HG03521 (cell line): Measurements from ENCODE around the gene MITF.
"Not testable (repeated sequence)": the region's sequence is repeated elsewhere in the genome, so short reads cannot be mapped to it uniquely, and the experiment has no call there.

Experiments
- ATAC-seq: cut with Tn5 transposase; IDR thresholded peaks from one replicate; pipeline ENCODE4 v1.9.1; 2021; ENCODE audit warnings: mild to moderate bottlenecking, moderate library complexity; ENCODE audit not compliant: unreplicated experiment

The MITF gene

GRCh38 chr3:69902386-69902785 is 163.1 kb downstream of the MITF start:
- ATAC-seq = no peak

- no peak for ATAC-seq
Measured at GRCh38 chr3:69906351-69906966, 167.2 kb downstream of the MITF start.

DNA sequence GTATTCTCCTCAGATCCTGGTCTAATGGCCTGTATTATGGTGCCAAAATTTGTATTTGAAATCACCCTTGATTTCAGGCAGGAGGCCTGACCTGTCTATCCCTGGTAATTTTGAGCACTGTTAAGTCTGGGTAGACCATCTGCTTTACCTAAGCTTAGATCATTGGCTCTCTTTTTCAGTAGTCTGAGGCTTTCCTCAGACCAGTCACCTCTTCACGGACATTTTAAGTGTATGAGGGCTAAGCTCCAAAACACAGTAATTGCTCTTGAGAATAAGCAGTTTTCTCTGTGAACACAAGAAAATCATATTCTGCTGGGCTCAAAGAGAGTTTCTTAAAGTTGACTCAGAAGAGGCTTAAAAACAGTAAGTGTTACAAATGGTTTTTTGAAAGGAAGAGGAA is 168.3 kb downstream of the MITF start:
- ATAC-seq = no peak

- ATAC-seq = not testable (repeated sequence)
Measured at GRCh38 chr3:69909859-69910258, 170.6 kb downstream of the MITF start.

DNA sequence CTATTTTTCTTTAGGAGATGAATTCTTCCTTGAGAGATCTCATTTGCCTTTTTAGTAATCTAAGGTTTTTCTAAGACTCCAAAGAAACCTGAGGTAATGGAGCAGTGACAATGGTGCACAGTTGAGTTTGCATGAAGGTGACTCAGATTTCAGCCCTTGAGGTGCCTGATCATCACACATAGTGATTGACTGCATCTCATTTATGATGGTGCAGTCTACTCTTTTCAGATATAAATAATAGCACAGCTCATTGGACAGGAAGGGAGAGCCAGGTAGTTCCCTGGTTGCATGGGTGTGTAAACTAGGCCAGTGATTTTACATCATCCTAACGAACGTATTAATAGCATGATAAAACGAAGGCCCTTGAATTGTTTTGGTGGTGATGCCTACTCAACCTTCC is 174.2 kb downstream of the MITF start:
- ATAC-seq = no peak

DNA sequence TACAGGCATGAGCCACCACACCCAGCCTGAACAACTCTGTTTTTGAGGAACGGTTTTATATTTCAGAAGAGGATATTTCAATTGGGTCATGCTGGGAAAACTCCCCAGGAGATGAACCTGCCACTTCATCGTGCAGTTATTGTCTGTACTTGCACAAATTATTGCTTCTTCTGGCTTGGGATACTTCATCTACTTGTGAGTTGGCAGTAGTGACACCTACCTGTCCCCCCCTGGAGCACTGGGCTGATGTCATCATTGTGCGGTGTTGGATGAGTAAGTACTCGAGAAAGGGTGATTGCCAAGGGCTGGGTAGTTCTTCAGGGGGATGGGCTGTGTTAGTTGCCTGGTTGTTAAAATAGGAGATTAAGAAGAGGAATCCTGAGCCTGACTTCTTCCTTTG is 175.1 kb downstream of the MITF start:
- no peak for ATAC-seq

GRCh38 chr3:69915726-69916125 is 176.5 kb downstream of the MITF start:
- no peak for ATAC-seq

DNA sequence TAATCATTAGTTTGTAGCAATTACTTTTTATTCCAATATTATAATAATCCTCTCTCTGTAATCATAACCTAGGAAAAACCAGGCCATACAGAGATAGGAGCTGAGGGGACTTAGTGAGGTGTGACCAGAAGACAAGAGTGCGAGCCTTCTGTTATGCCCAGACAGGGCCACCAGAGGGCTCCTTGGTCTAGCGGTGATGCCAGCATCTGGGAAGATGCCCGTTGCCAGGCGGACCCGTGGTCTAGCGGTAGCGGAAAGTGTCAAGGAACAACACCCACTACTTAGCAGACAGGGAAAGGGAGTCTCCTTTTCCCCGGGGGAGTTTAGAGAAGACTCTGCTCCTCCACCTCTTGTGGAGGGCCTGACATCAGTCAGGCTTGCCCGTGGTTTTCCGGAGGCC is 180.7 kb downstream of the MITF start:
- not testable (repeated sequence) for ATAC-seq

- no peak for ATAC-seq
Measured at GRCh38 chr3:69921651-69922050, 182.4 kb downstream of the MITF start.

DNA sequence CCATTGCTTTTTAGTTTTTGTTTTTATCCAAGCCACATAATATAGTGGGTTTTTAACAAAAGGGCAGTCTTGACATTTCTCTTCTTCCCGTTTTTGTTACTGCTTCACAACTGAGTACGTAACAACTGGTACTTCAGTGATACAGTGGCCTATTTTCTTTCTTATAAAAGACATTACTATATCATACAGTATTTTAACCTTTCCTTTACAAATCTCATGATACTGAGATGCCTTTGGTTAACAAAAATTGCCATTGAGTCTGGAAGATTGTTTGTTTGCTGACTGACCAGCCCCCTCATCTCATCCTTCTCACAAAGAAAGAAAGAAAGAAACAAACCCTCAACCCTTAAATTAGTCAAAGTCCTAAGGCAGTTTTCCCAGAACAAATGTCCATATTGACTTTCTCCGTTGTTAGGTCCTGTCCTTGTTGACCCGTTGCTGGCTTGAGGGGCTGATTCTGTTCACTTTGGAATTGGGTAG is 183.3 kb downstream of the MITF start:
- no peak for ATAC-seq

- ATAC-seq = no peak
Measured at GRCh38 chr3:69925506-69925905, 186.2 kb downstream of the MITF start.

DNA sequence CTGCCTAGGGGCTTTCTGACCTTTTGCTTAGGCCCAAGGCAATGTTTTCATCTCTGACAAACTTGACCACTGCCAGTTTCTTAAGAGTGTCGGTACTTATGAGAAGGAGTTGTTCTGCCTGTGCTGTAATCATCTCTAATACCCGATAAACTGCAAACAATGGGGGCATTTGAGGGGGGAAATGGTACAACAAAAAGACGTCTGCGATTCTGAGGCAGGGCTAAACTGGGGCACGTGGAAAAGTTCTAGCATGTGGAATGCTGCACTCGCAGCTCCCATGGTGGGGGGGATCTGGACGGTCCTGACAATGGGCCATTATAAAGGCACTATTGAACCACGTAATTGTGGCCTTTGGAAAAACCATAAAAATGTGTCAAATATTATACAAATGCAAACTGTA is 187.1 kb downstream of the MITF start:
- ATAC-seq = no peak

GRCh38 chr3:69927571-69927970 is 188.3 kb downstream of the MITF start:
- ATAC-seq = no peak

DNA sequence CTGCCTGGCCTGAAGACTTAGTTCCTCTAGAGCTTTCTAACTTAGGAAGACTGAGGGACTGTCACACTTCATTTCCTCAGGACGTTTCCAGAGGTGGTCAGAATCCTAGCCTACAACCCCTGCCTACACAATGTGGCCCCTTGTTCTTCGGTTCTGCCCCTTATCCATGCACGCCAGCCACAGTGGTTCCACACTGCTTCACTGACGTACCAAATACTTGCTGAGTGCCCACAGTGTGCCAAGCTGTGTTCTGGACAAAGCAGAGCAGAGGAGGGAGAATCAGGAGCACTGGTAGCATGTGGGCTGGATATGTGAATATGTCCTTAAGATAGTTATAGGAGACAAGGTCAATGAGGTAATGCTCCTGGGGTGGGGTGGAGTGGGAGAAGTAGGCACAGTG is 189.8 kb downstream of the MITF start:
- ATAC-seq = no peak

- no peak for ATAC-seq
Measured at GRCh38 chr3:69930564-69930963, 191.3 kb downstream of the MITF start.

DNA sequence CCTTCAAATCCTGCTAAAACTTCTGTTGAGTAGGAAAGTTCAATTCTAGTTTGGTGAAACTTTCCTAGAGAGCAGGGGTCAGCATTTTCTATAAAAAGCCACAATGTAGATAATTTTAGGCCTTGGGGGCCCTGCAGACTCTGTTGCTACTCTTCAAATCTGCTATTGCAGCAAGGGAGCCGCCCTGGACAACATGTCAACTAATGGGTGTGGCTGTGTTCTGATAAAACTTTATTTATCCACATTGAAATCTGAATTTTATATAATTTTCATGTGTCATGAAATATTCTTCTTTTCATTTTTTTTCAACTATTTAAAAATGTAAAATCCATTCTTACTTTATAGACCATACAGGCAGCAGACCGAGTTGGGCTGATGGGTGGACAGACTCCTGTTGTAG is 192.8 kb downstream of the MITF start:
- no peak for ATAC-seq

- ATAC-seq = no peak
Measured at GRCh38 chr3:69932501-69932900, 193.2 kb downstream of the MITF start.

DNA sequence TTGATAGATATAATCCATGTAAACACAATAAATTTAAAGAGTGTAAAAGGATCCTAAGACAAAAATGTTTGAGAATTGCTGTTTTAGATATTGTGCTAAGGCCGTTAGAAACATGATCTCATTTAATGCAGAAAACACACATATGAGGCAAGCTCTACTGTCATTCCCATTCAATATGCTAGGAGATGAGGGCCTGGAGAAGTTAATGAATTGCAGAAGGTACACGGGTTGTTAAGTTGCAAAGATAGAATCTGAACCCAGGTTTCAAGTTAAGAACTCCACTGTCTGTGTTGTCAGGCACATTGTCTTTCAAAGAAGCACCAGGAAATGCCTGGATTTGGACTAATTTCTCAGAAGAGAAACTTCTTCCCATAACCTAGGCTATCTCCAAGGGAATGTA is 195.1 kb downstream of the MITF start:
- no peak for ATAC-seq

GRCh38 chr3:69936266-69936665 is 197.0 kb downstream of the MITF start:
- no peak for ATAC-seq

DNA sequence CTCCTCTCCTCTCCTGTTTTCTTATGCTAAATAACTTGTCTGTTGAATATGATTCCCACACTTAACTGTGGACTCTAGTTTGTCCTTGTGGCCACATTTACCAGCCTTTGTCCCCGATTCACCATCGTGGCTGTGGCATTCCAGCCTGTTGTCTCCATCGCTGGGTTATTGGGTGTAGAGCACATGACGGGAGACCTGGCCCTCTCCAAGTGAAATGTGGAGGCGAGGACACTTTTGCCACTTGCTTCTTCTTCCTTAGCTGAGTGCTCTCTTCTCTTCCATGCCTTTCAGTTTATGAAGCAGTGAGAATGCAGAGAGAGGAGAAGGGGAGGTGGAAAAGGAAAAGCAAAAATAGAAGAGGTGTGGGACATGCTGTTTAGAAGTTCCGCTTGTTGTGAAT is 198.8 kb downstream of the MITF start:
- ATAC-seq = no peak

DNA sequence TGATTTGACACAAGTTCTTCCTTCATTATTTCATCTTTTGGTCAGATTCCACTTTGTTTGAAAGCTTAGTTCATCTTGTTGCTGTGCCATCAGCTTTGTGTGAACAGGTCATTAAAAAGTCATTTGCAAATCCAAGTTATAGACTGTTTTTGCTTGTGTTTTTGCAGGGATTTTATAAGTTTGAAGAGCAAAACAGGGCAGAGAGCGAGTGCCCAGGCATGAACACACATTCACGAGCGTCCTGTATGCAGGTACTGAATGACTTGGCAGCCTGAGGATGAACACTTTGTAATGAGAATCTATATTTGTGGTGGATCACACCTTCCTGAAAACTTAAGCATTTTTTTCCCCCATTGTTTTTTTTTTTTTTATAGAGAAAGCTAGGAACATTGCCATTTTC is 199.7 kb downstream of the MITF start:
- no peak for ATAC-seq

- no peak for ATAC-seq
Measured at GRCh38 chr3:69941037-69941436, 201.8 kb downstream of the MITF start.

- no peak for ATAC-seq
Measured at GRCh38 chr3:69941439-69942176, 202.3 kb downstream of the MITF start.
